Natural killer cell (primary cell): ENCODE data around the gene INPP5A. TPM values are rescaled to one million over a fixed set of nuclear protein-coding genes. Genes with fewer than 3 reads are reported as not detected.

ENCODE experiments used
- ATAC-seq, 3 donors: fragments of 150-1000 bp in 2 of 3; fragments of 200-7000 bp in 1 of 3; cut with Tn5 transposase; 1 replicate in 1 of 3; 2 replicates in 2 of 3; pipeline ENCODE4 v1.10.0; 2021; ENCODE audit warnings: mild to moderate bottlenecking in 2 of 3, moderate library complexity in 2 of 3
- DNase-seq, 2 donors: peaks; one replicate each; pipeline versions ENCODE4 v3.0.0 to v3.0.0-alpha.2; 2013 to 2021; ENCODE audit warnings: mixed read lengths in 1 of 2
- H3K27ac ChIP-seq: one replicate; pipeline ENCODE4 v1.5.1; 2013; ENCODE audit warnings: mild to moderate bottlenecking, low read length
- H3K27me3 ChIP-seq: one replicate; pipeline ENCODE4 v1.6.1; 2013; ENCODE audit warnings: low read length; ENCODE audit not compliant: control insufficient read depth, insufficient read depth
- H3K36me3 ChIP-seq: one replicate; pipeline ENCODE4 v1.6.1; 2013; ENCODE audit warnings: low read length; ENCODE audit not compliant: control insufficient read depth, insufficient read depth
- H3K4me1 ChIP-seq: one replicate; pipeline ENCODE4 v1.6.1; 2013; ENCODE audit warnings: low read length; ENCODE audit not compliant: control insufficient read depth, insufficient read depth
- H3K4me3 ChIP-seq: one replicate; pipeline ENCODE4 v1.5.1; 2013; ENCODE audit warnings: low read length
- H3K9me3 ChIP-seq: one replicate; pipeline ENCODE4 v1.6.1; 2013; ENCODE audit warnings: low read length; ENCODE audit not compliant: control insufficient read depth, insufficient read depth
- H3K27ac Mint-ChIP-seq, 2 donors: one replicate each; pipeline ENCODE4 v1.8.0; 2022; ENCODE audit warnings: mild to moderate bottlenecking in 2 of 2, mixed read lengths in 2 of 2, moderate library complexity in 1 of 2
- H3K27me3 Mint-ChIP-seq, 2 donors: one replicate each; pipeline ENCODE4 v1.8.0; 2022; ENCODE audit warnings: low read depth in 2 of 2, mixed read lengths in 2 of 2
- H3K36me3 Mint-ChIP-seq: one replicate; pipeline ENCODE4 v1.8.0; 2022; ENCODE audit warnings: mixed read lengths
- H3K4me1 Mint-ChIP-seq, 2 donors: one replicate each; pipeline ENCODE4 v1.8.0; 2022; ENCODE audit warnings: mixed read lengths in 2 of 2
- H3K4me3 Mint-ChIP-seq: one replicate; pipeline ENCODE4 v1.8.0; 2022; ENCODE audit warnings: mild to moderate bottlenecking, moderate library complexity, mixed read lengths
- H3K9me3 Mint-ChIP-seq, 2 donors: one replicate each; pipeline ENCODE4 v1.8.0; 2022; ENCODE audit warnings: mixed read lengths in 2 of 2
- CTCF ChIP-seq: fragments of 200-600 bp; IDR thresholded peaks from one replicate; pipeline ENCODE4 v1.8.0; 2022; ENCODE audit warnings: antibody characterized with exemption
- WGBS: methylation state at CpG from one replicate; pipeline ENCODE4 v1.1.7; 2013; ENCODE audit warnings: missing lambda C conversion rate; ENCODE audit not compliant: insufficient coverage; 5-methylcytosine and 5-hydroxymethylcytosine counted together
- intact Hi-C: fragments of 100-400 bp; cut with micrococcal nuclease; formaldehyde crosslinking; loops from one replicate; pipeline ENCODE4 v1.14.2; 2022
- total RNA-seq, 4 donors: library from RNA; stranded (reverse); fragments of 120-200 nt in 1 of 4; gene quantifications; one replicate each; pipeline versions ENCODE4 v1.2.3 to v1.2.4, GENCODE V29; 2013 to 2022

The INPP5A gene
- total RNA-seq, 3 donors from 2014 or later (not counting 1 experiment from before 2014, with no cell fraction given) = 12.6 to 38.6 (median 18.6) TPM

GRCh38 chr10:132786884-132787494 is 249.4 kb downstream of the INPP5A start:
- no peak for ATAC-seq
- TF ChIP-seq CTCF = no peak
- intact Hi-C loops = no loop called here
- Histone ChIP-seq H3K27me3 (peaks cover 4% of the 10 kb centered on the region), H3K27ac (no peak overlapping the region), H3K9me3 (no peaks in the 10 kb centered on the region), H3K4me3 (no peak overlapping the region), H3K4me1 (peaks cover 3% of the 10 kb centered on the region), H3K36me3 (peaks cover 2% of the 10 kb centered on the region)
- Mint-ChIP-seq H3K4me1 (no peaks in the 10 kb centered on the region), H3K27ac (no peak overlapping the region), H3K9me3 (no peaks in the 10 kb centered on the region), H3K4me3 (no peak overlapping the region), H3K27me3 (peaks cover 8 to 10% of the 10 kb centered on the region in 2 donors), H3K36me3 (no peaks in the 10 kb centered on the region)
- WGBS = 4% methylated on average over 80 of the region's 80 CpGs
- no peak for DNase-seq

GRCh38 chr10:132787495-132788179 is 250.1 kb downstream of the INPP5A start:
- Mint-ChIP-seq H3K4me3 (no peak overlapping the region), H3K27me3 (peaks cover 8 to 10% of the 10 kb centered on the region in 2 donors), H3K4me1 (no peaks in the 10 kb centered on the region), H3K27ac (no peak overlapping the region), H3K36me3 (no peaks in the 10 kb centered on the region), H3K9me3 (no peaks in the 10 kb centered on the region)
- DNase-seq (no peak), ATAC-seq (no peak)
- Histone ChIP-seq H3K4me3 (no peak overlapping the region), H3K27ac (no peak overlapping the region), H3K36me3 (no peaks in the 10 kb centered on the region), H3K27me3 (peaks cover 4% of the 10 kb centered on the region), H3K9me3 (no peaks in the 10 kb centered on the region), H3K4me1 (peaks cover 3% of the 10 kb centered on the region)
- TF ChIP-seq CTCF = no peak
- WGBS = 3% methylated on average over 80 of the region's 80 CpGs
- intact Hi-C loops = no loop called here

- H3K27ac ChIP-seq = no peak overlapping the region
- peaks cover 3% of the 10 kb centered on the region for H3K4me1 ChIP-seq
- peaks cover 4% of the 10 kb centered on the region for H3K27me3 ChIP-seq
- no peak overlapping the region for H3K4me3 ChIP-seq
- Mint-ChIP-seq H3K4me1 (no peaks in the 10 kb centered on the region), H3K36me3 (no peaks in the 10 kb centered on the region), H3K9me3 (no peaks in the 10 kb centered on the region), H3K4me3 (no peak overlapping the region), H3K27ac (no peak overlapping the region), H3K27me3 (peaks cover 1 to 14% of the 10 kb centered on the region in 2 donors)
- WGBS = 4% methylated on average over 78 of the region's 79 CpGs
- H3K9me3 ChIP-seq = no peaks in the 10 kb centered on the region
- H3K36me3 ChIP-seq = no peaks in the 10 kb centered on the region
- ATAC-seq (no peak), DNase-seq (no peak)
- TF ChIP-seq CTCF = no peak
- intact Hi-C loops = no loop called here
Measured at GRCh38 chr10:132788180-132788830, 250.7 kb downstream of the INPP5A start.
